ENCODE data around the gene ABI2.
"Not testable (repeated sequence)": the region's sequence is repeated elsewhere in the genome, so short reads cannot be mapped to it uniquely, and the experiment has no call there.

ABI2 gene

GRCh38 chr2:203327901-203328759 is at the start of gene ABI2:
ABI2 (plus strand) TSS chr2:203328394; CDS start chr2:203328515, 121 bp downstream.
- TF ChIP-seq ZFX (IDR thresholded peaks at IDR 0.05): peak; percentile 25; the same call in 1 of the 2 replicates
- TF ChIP-seq CTCF (conservative IDR thresholded peaks at IDR 0.05): no peak
- peak within 1 kb of the TSS; percentile 79 for H3K27ac ChIP-seq

DNA sequence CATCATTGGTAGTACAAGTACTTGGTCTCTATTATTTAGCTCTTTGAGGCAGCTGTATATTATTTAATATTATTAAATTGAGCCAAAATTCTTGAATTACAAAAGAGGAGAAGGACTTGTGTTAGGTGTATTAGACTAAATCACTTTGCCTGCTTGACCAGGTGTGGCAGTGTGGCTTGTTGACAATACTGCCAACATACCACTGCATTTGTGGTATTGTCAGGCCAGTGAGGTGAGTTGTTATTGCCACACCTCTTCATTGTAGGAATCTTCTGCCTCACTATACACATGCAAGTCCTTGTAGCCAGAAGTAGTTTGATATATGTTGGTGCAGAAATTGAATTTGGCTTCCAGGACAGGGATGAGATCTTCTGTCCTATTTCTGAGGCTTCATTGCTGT is 48.9 kb upstream of the ABI2 start:
- TF ChIP-seq ZFX (IDR thresholded peaks at IDR 0.05) (no peak), CTCF (conservative IDR thresholded peaks at IDR 0.05) (no peak)
- no peak overlapping the region for H3K27ac ChIP-seq

- no peak for TF ChIP-seq ZFX (IDR thresholded peaks at IDR 0.05)
- TF ChIP-seq CTCF (conservative IDR thresholded peaks at IDR 0.05): no peak
- H3K27ac ChIP-seq: no peak overlapping the region
Measured at GRCh38 chr2:203280428-203281064, 47.6 kb upstream of the ABI2 start.

- TF ChIP-seq CTCF (conservative IDR thresholded peaks at IDR 0.05) (no peak), ZFX (IDR thresholded peaks at IDR 0.05) (no peak)
- H3K27ac ChIP-seq: no peak overlapping the region
Measured at GRCh38 chr2:203282101-203282500, 46.1 kb upstream of the ABI2 start.

DNA sequence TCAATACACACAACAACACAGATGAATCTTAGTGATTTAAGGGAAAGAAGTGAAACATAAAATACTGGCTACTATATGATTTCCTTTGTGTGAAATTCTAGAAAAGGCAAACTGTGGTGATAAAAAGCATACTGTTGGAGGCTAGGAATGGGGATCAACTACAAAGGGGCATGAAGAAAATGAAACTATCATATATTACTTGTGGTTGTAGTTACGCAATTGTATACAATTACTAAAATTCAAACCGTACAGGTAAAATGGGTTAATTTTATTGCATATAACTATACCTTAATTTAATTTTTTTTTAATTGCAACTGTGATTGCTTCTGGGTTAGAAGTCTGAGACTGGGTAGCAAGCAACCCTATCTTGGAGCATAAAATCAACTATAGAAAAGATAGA is 41.7 kb upstream of the ABI2 start:
- TF ChIP-seq CTCF (conservative IDR thresholded peaks at IDR 0.05) (no peak), ZFX (IDR thresholded peaks at IDR 0.05) (no peak)

GRCh38 chr2:203301667-203302066 is 26.5 kb upstream of the ABI2 start:
- no peak overlapping the region for H3K27ac ChIP-seq
- TF ChIP-seq CTCF (conservative IDR thresholded peaks at IDR 0.05) (no peak), ZFX (IDR thresholded peaks at IDR 0.05) (no peak)

More for the DNA sequence above, 41.7 kb upstream of the ABI2 start:
- no peak overlapping the region for H3K27ac ChIP-seq

DNA sequence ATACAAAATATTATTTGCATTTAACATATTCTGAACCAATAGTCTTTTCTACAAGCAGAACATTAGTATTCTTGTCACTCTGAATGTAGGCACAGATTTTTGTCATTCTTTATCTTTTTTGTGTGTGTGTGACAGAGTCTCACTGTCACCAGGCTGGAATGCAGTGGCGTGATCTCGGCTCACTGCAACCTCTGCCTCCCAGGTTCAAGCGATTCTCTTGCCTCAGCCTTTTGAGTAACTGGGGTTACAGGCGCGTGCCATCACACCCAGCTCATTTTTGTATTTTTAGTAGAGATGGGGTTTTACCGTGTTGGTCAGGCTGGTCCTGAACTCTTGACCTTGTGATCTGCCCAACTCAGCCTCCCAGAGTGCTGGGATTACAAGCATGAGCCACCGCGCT is 25.6 kb upstream of the ABI2 start:
- not testable (repeated sequence) for H3K27ac ChIP-seq

All from C4-2B (cell line).